ENCODE measurements around the gene CELSR1.

DNA sequence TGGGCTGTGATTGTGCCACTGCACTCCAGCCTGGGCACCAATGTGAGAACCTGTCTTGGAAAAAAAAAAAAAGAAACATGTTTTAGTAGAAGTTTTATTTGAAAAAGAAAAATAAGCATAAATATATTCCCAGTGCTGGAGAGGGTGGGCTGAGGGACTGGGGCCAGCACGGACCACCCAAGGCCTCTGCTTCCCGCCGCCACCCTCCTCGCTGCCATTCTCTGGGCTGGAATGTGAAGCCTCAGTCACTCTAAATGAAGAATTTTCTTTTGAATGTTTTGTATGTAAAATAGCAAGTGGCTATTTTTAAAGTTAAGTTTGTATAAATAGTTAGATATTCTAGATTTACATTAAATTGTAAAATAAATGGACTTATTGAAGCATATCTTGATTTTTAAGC lies 207.0 kb downstream of the CELSR1 start:
- TF ChIP-seq, protein P1, sequence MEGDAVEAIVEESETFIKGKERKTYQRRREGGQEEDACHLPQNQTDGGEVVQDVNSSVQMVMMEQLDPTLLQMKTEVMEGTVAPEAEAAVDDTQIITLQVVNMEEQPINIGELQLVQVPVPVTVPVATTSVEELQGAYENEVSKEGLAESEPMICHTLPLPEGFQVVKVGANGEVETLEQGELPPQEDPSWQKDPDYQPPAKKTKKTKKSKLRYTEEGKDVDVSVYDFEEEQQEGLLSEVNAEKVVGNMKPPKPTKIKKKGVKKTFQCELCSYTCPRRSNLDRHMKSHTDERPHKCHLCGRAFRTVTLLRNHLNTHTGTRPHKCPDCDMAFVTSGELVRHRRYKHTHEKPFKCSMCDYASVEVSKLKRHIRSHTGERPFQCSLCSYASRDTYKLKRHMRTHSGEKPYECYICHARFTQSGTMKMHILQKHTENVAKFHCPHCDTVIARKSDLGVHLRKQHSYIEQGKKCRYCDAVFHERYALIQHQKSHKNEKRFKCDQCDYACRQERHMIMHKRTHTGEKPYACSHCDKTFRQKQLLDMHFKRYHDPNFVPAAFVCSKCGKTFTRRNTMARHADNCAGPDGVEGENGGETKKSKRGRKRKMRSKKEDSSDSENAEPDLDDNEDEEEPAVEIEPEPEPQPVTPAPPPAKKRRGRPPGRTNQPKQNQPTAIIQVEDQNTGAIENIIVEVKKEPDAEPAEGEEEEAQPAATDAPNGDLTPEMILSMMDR (IDR thresholded peaks at IDR 0.05), result no peak
- no peak for TF ChIP-seq ZFX (IDR thresholded peaks at IDR 0.05; ENCODE audit: borderline replicate concordance)

Data from 22Rv1 (cell line).